ENCODE results near the gene EMX2. TPM values are rescaled to one million over a fixed set of nuclear protein-coding genes. Genes with fewer than 3 reads are reported as not detected.

The EMX2 gene
- total and polyA plus RNA-seq, 10 of the 15 experiments (the other 5 are each of a cell fraction or from before 2014, with no cell fraction given): 0.12 TPM; not detected in 9

DNA sequence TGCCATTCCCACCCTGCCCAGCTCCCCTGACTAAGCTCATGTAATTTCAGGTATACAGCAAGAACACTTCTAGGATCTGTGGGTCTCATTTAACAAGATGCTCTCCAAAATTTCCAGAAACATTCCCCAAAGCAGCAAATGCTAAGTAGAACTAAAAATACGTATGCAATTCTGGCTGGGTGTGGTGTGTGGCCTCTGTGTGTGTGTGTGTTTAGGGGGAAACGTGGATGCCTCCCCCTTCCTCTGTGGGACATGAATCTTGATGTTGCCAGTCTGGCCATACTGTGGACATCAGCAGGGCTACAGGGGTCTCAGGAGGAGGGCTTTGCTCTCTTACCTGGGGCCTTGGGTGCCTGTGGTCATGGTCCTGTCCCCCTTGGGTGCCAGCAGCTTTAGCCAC, 18.4 kb downstream of the EMX2 start:
- no peak for FAIRE-seq
- CTCF ChIA-PET: interaction anchor here (0.8 to 1.9 kb wide), 4 partner anchors 11 to 16 kb away, joined by 3 to 6 read pairs (median 4); no protein-coding TSS in a partner anchor

DNA sequence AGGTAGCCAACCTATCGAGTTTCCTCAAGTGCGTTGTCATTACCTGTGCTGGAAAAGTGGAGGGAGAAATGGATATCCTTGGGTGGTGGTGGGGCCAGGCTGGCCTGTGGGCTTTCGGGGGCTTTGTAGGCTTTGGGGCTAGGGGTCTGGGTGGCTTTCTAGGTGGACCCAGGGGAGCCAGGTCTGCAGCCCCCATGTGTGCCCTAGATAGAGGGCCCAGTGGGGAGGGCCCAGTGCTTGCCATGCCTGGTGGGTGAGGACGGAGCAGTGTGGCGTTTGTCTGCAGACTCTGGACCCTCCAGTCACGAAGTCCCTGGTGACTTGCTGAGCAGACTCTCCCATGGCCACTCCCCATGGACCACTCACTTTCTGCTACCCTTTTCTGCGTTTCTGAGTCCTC, 19.7 kb downstream of the EMX2 start:
- H3K27ac ChIP-seq (ENCODE audit: control insufficient read depth, insufficient read depth): no peak overlapping the region
- no peak overlapping the region for H3K4me3 ChIP-seq
- RAD21 ChIA-PET (ENCODE audit: unreplicated experiment): no interaction called here
- no peaks in the 10 kb centered on the region for H3K79me2 ChIP-seq (ENCODE audit: control insufficient read depth, insufficient read depth, low read length)
- no TSS peak for BruUV-seq (replicated peaks)
- no peak overlapping the region for H2AFZ ChIP-seq (ENCODE audit: control insufficient read depth, low read depth, low read length)
- no peak for ATAC-seq
- TF ChIP-seq MEF2A (IDR thresholded peaks at IDR 0.05; ENCODE audit: insufficient read depth, low read depth, low read length) (no peak), RAD21 (IDR thresholded peaks at IDR 0.05; ENCODE audit: insufficient read depth, low read depth, low read length) (no peak), SUPT20H (IDR thresholded peaks at IDR 0.05; ENCODE audit: borderline replicate concordance, control insufficient read depth, low read depth, low read length) (no peak), BRCA1 (IDR thresholded peaks at IDR 0.05; ENCODE audit: low read depth, low read length) (no peak), POLR2A (IDR thresholded peaks at IDR 0.05; ENCODE audit: low read depth, low read length) (no peak), PML (IDR thresholded peaks at IDR 0.05; ENCODE audit: low read length) (no peak), POU2F2 (IDR thresholded peaks at IDR 0.05; ENCODE audit: borderline replicate concordance, low read depth, low read length) (no peak), RFX5 (IDR thresholded peaks at IDR 0.05; ENCODE audit: low read depth, low read length) (no peak), CHD1 (IDR thresholded peaks at IDR 0.05; ENCODE audit: low read depth, low read length) (no peak)
- TF ChIP-seq, protein P1, sequence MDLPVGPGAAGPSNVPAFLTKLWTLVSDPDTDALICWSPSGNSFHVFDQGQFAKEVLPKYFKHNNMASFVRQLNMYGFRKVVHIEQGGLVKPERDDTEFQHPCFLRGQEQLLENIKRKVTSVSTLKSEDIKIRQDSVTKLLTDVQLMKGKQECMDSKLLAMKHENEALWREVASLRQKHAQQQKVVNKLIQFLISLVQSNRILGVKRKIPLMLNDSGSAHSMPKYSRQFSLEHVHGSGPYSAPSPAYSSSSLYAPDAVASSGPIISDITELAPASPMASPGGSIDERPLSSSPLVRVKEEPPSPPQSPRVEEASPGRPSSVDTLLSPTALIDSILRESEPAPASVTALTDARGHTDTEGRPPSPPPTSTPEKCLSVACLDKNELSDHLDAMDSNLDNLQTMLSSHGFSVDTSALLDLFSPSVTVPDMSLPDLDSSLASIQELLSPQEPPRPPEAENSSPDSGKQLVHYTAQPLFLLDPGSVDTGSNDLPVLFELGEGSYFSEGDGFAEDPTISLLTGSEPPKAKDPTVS (IDR thresholded peaks at IDR 0.05; ENCODE audit: low read depth, low read length): no peak
- H4K20me1 ChIP-seq (ENCODE audit: control insufficient read depth, insufficient read depth): no peaks in the 10 kb centered on the region
- no peak for DNase-seq (ENCODE audit: low read depth, low spot score)
- FAIRE-seq: no peak
- in situ Hi-C loops (cut with MboI): no loop called here
- H3K4me2 ChIP-seq (ENCODE audit: control insufficient read depth, insufficient read depth): no peak overlapping the region
- H3K4me1 ChIP-seq (ENCODE audit: control insufficient read depth, insufficient read depth, low read length): no peaks in the 10 kb centered on the region
- intact Hi-C loops (cut with micrococcal nuclease; ENCODE audit: unreplicated experiment): no loop called here
- H3K27me3 ChIP-seq (replicated peaks in 1 of 2; ENCODE audit: control insufficient read depth in 2 of 2, insufficient read depth in 2 of 2, low read length in 1 of 2): peaks cover 0 to 4% of the 10 kb centered on the region in 2 experiments; a peak in 1 of 4 replicates
- 20% methylated on average over 7 of the region's 7 CpGs for WGBS (ENCODE audit: insufficient coverage, insufficient replicate concordance, low lambda C conversion rate, missing lambda C conversion rate)
- no peak overlapping the region for H3K9ac ChIP-seq (ENCODE audit: control insufficient read depth, insufficient read depth, low read length)
- SMC1A ChIA-PET (ENCODE audit: uncharacterized antibody, unreplicated experiment): no interaction called here
- H3K9me3 ChIP-seq (replicated peaks; ENCODE audit: control insufficient read depth, insufficient read depth, low read length): no peaks in the 10 kb centered on the region
- H3K36me3 ChIP-seq (ENCODE audit: control insufficient read depth in 2 of 2, insufficient read depth in 2 of 2, low read length in 1 of 2): no peaks in the 10 kb centered on the region
- CTCF ChIA-PET: no interaction called here
- POLR2A ChIA-PET: no interaction called here

More for the DNA sequence above, 18.4 kb downstream of the EMX2 start:
- TF ChIP-seq ZNF384 (IDR thresholded peaks at IDR 0.05; ENCODE audit: borderline replicate concordance, low read depth, low read length) (no peak), ZZZ3 (IDR thresholded peaks at IDR 0.05; ENCODE audit: control insufficient read depth, insufficient read length, low read depth) (no peak), MTA3 (IDR thresholded peaks at IDR 0.05; ENCODE audit: borderline replicate concordance, low read length) (no peak), CREM (IDR thresholded peaks at IDR 0.05; ENCODE audit: low read depth) (no peak), RUNX3 (IDR thresholded peaks at IDR 0.05; ENCODE audit: low read length) (no peak), CHD2 (IDR thresholded peaks at IDR 0.05; ENCODE audit: borderline replicate concordance, low read depth, low read length) (no peak), HDGF (IDR thresholded peaks at IDR 0.05) (no peak), TARDBP (IDR thresholded peaks at IDR 0.05; ENCODE audit: borderline replicate concordance) (no peak), CREB1 (IDR thresholded peaks at IDR 0.05; ENCODE audit: low read depth) (no peak)
- no TSS peak for BruUV-seq (replicated peaks)
- Histone ChIP-seq H3K36me3 (ENCODE audit: control insufficient read depth in 2 of 2, insufficient read depth in 2 of 2, low read length in 1 of 2) (no peaks in the 10 kb centered on the region), H3K4me2 (ENCODE audit: control insufficient read depth, insufficient read depth) (no peak overlapping the region), H2AFZ (ENCODE audit: control insufficient read depth, low read depth, low read length) (no peak overlapping the region), H3K4me1 (ENCODE audit: control insufficient read depth, insufficient read depth, low read length) (no peaks in the 10 kb centered on the region), H3K9me3 (replicated peaks; ENCODE audit: control insufficient read depth, insufficient read depth, low read length) (no peaks in the 10 kb centered on the region), H3K27me3 (replicated peaks in 1 of 2; ENCODE audit: control insufficient read depth in 2 of 2, insufficient read depth in 2 of 2, low read length in 1 of 2) (peaks cover 0 to 4% of the 10 kb centered on the region in 2 experiments; a peak in 2 of 4 replicates), H3K9ac (ENCODE audit: control insufficient read depth, insufficient read depth, low read length) (no peak overlapping the region), H3K79me2 (ENCODE audit: control insufficient read depth, insufficient read depth, low read length) (no peaks in the 10 kb centered on the region), H4K20me1 (ENCODE audit: control insufficient read depth, insufficient read depth) (no peaks in the 10 kb centered on the region), H3K4me3 (no peak overlapping the region), H3K27ac (ENCODE audit: control insufficient read depth, insufficient read depth) (no peak overlapping the region)
- intact Hi-C loops (cut with micrococcal nuclease; ENCODE audit: unreplicated experiment): no loop called here
- in situ Hi-C loops (cut with MboI): no loop called here
- DNase-seq (ENCODE audit: low read depth, low spot score) (no peak), ATAC-seq (no peak)
- ChIA-PET POLR2A (no interaction called here), RAD21 (ENCODE audit: unreplicated experiment) (no interaction called here), SMC1A (ENCODE audit: uncharacterized antibody, unreplicated experiment) (interaction anchor here (0.8 to 3.5 kb wide), 4 partner anchors 10 to 386 kb away, joined by 3 to 17 read pairs (median 6); no protein-coding TSS in a partner anchor)
- 3% methylated on average over 2 of the region's 2 CpGs for WGBS (ENCODE audit: insufficient coverage, insufficient replicate concordance, low lambda C conversion rate, missing lambda C conversion rate)

Measured in GM12878 (cell line).